ENCODE data around the gene OR5AS1.
"Not testable (repeated sequence)": the region's sequence is repeated elsewhere in the genome, so short reads cannot be mapped to it uniquely, and the experiment has no call there.

The OR5AS1 gene

DNA sequence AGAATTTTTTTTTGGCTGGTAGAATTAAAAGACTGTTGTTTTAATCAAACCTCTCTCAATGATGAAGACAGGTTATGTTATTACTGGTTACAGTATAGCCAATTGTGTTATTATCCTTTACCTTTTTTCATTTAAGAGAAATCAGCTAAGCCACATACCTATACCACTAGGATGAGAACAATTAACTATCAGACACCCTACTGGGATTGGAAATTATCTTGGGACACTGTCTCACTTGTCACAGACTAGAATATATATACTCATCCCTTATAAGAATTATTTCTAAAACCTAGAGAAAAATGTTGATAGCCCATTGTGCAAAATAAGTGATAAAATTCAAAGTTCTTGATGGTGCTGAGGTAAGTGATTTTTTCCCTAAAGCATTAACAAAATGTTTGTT, at the start of gene OR5AS1:
TSS of gene OR5AS1 (plus strand) at position 301 of the 400 bp plus-strand sequence. CDS start 2,765 bp downstream, outside the sequence.
- DNase-seq (ENCODE audit: low spot score) = no peak

DNA sequence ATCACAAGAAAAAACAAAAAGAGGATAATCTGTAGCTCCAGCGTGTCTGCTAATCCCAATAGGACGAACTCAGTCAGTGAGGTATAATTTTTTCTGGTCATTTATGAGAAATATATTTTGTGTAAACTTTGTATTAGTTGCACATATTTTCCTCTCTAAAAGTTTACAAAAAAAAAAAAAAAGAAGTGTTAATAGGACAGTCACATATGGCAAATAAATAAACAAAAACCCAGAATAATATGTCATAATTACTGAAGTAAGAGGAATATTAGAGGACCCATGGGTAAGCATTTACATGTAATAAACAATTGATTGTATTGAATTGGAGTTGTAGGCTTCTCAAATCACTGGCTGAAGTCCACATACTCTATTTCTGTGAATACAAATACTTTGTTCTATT, 32.9 kb upstream of the OR5AS1 start, which contains the start of gene OR5F1:
TSS of gene OR5F1 (minus strand) at position 101 of the 400 bp plus-strand sequence. CDS start at position 101, 0 bp downstream.
- DNase-seq (ENCODE audit: low spot score) = no peak

DNA sequence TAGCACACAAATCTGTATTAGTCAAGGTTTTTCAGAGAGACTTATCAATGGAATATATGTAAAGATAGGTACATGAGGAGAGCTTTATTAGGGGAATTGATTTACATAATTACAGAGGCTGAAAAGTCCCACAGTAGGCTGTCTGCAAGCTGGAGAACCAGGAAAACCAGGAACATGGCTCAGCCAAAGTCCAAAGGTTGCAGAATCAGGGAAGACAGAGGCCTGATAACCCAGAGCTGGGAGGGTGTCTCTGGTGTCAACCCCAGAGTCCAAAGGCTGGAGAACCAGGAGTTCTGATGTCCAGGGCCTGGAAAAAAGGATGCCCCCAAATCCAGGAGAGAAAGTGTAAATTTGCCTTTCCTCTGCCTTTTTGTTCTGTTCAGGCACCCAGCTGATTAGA, 16.7 kb upstream of the OR5AS1 start:
- no peak for DNase-seq (ENCODE audit: low spot score)

- no peak for DNase-seq (ENCODE audit: low spot score)
Measured at GRCh38 chr11:56013805-56014204, 13.6 kb upstream of the OR5AS1 start.

DNA sequence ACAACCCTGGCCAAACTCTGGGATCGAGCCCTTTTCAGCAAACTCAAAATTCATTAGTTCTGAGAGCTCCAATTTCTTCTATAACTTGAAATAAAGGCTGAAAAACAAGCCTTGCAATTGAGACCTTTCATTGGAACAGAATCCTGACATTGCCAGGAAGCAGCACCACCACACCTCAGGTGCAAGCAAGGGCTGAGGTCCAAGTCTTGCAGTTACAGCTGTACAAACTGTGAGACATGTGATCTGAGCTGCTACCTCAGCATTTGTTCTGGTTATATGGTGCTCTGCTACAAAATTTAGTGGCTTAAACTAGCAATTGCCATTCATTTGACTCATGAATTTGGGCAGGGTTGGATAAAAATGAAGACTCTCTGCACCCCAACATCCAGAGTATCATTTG, 18.1 kb downstream of the OR5AS1 start:
- no peak for DNase-seq (ENCODE audit: low spot score)

GRCh38 chr11:56048480-56048879, 21.0 kb downstream of the OR5AS1 start:
- DNase-seq (ENCODE audit: low spot score) = no peak

GRCh38 chr11:56049487-56049886, 22.0 kb downstream of the OR5AS1 start:
- DNase-seq (ENCODE audit: low spot score) = no peak

DNA sequence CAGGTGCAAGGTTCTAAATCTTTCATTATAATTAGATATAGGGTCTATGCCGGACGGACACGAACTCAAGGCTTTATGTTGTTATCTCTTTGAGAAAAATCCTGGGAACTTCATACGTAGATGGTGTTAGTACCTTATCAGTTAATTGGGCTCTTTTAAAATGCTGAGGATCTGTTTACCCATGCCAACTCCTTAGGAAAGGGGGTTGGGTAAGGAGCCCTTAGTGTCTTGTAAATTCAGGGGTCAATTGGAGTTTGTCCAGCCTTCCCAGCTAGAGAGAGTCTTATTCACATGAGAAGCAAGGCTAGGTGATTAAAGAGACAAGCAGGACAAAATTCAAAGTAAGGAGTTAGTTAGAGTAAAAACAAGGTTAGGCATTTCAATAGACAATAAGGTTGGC, 28.9 kb downstream of the OR5AS1 start:
- DNase-seq (ENCODE audit: low spot score) = not testable (repeated sequence)

GRCh38 chr11:56057661-56058237, 30.3 kb downstream of the OR5AS1 start:
- DNase-seq (ENCODE audit: low spot score) = not testable (repeated sequence)

DNA sequence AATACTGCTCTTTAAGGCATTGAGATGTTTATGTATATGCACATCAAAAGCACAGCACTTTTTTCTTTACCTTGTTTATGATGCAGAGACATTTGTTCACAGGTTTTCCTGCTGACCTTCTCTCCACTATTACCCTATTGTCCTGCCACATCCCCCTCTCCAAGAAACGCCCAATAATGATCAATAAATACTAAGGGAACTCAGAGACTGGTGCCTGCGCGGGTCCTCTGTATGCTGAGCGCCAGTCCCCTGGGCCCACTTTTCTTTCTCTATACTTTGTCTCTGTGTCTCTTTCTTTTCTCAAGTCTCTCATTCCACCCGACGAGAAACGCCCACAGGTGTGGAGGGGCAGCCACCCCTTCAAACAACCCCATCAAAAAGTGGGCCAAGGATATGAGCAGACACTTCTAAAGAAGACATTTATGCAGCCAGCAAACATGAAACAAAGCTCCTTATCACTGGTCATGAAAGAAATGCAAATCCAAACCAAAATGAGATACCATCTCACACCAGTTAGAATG, 30.9 kb downstream of the OR5AS1 start:
- not testable (repeated sequence) for DNase-seq (ENCODE audit: low spot score)

- no peak for DNase-seq (ENCODE audit: low spot score)
Measured at GRCh38 chr11:56066980-56067379, 39.5 kb downstream of the OR5AS1 start.
